Pancreas (tissue), 10 donors: ENCODE measurements around the gene ZNF784. TPM values are rescaled to one million over a fixed set of nuclear protein-coding genes. Genes with fewer than 3 reads are reported as not detected.

Experiments used
- ATAC-seq, 4 donors: fragments of 200-7000 bp; cut with Tn5 transposase; one replicate each; pipeline versions ENCODE4 v1.8.0 to v1.9.1; 2020; ENCODE audit warnings: mild to moderate bottlenecking in 4 of 4, moderate library complexity in 4 of 4
- DNase-seq, 6 donors: peaks; one replicate each; pipeline ENCODE4 v3.0.0-alpha.2; 2020
- FAIRE-seq: peaks from 2 replicates; lab custom pipeline; 2012; peaks lifted over from hg19 to GRCh38; lab: Jason Lieb, UNC
- H3K27ac ChIP-seq, 4 donors: fragments of 200-600 bp; sonication (generic); 1 replicate in 3 of 4; 2 replicates in 1 of 4; pipeline versions ENCODE4 v1.5.0 to v1.8.0; 2020
- H3K27me3 ChIP-seq, 4 donors: fragments of 200-600 bp; one replicate each; pipeline ENCODE4 v1.8.0; 2021
- H3K36me3 ChIP-seq, 3 donors: fragments of 200-600 bp; sonication (generic) in 1 of 3; one replicate each; pipeline versions ENCODE4 v1.5.0 to v1.8.0; 2020 to 2021
- H3K4me1 ChIP-seq, 3 donors: fragments of 200-600 bp; one replicate each; pipeline ENCODE4 v1.8.0; 2021
- H3K4me3 ChIP-seq, 4 donors: fragments of 200-600 bp; sonication (generic) in 2 of 4; one replicate each; pipeline versions ENCODE4 v1.5.0 to v1.8.0; 2020 to 2021
- H3K9me3 ChIP-seq, 4 donors: fragments of 200-600 bp; one replicate each; pipeline ENCODE4 v1.8.0; 2021
- CTCF ChIP-seq, 4 donors: fragments of 200-600 bp; sonication (generic) in 3 of 4; IDR thresholded peaks; one replicate each; pipeline versions ENCODE4 v1.5.0 to v1.8.0; 2021; ENCODE audit warnings: antibody characterized with exemption in 4 of 4
- WGBS, 2 donors: extraction: QIAGEN DNeasy Blood & Tissue Kit; methylation state at CpG; one replicate each; pipeline ENCODE4 v1.1.7; 2013; 5-methylcytosine and 5-hydroxymethylcytosine counted together
- intact Hi-C, 3 donors: fragments of 100-400 bp; cut with DNase I; formaldehyde crosslinking; loops; one replicate each; pipeline versions ENCODE4 v1.11.1 to v1.14.2; 2022
- polyA plus RNA-seq, 2 donors: library from polyadenylated mRNA; stranded (reverse); fragments of 200-250 nt; gene quantifications; one replicate each; pipeline ENCODE4 v1.2.3, GENCODE V29; 2013
- total RNA-seq, 6 donors: library from RNA; stranded (reverse); fragmentation: NEBNext Ultra II Directional in 4 of 6; extraction: Animal tissue kit (Norgen Biotek cat#: 25700) in 4 of 6; gene quantifications; one replicate each; pipeline versions ENCODE4 v1.2.1 to v1.2.4, GENCODE V29; 2021 to 2023
- donor health status: healthy with polysubstance abuse.
- donor health status: DM: no; HTN: no; CAD: no; lungs with moderate emphysema.
- donor health status: DM: no; HTN: no; CAD: no.
- donor health status: control.
- donor health status: control.
- donor health status: Bipolar disorder and iron deficiency.
- donor health status: DM: yes; HTN: yes; CAD: no.
- donor health status: DM: no; HTN: no; CAD: no.
- donor health status: DM: no; HTN: no; CAD: no.
- donor health status: DM: yes; HTN: yes; CAD: no.

ZNF784 gene
- total and polyA plus RNA-seq, 8 donors = 3.7 to 12.9 (median 5.1) TPM

GRCh38 chr19:55637534-55637933, 13.2 kb upstream of the ZNF784 start:
- Histone ChIP-seq H3K36me3 (no peaks in the 10 kb centered on the region), H3K27me3 (no peaks in the 10 kb centered on the region), H3K4me3 (no peak overlapping the region), H3K9me3 (no peaks in the 10 kb centered on the region), H3K27ac (no peak overlapping the region), H3K4me1 (peaks cover 8 to 22% (median 13%) of the 10 kb centered on the region in 3 donors)
- FAIRE-seq = no peak
- no peak for ATAC-seq
- TF ChIP-seq CTCF (IDR thresholded peaks at IDR 0.05) = no peak
- intact Hi-C loops = no loop called here
- WGBS, 2 donors = 67 to 75% methylated on average over 11 of the region's 11 CpGs
- DNase-seq = peak in 2 of 6 donors; percentile 37 to 49

GRCh38 chr19:55636723-55637122, 12.4 kb upstream of the ZNF784 start:
- FAIRE-seq = no peak
- 77 to 84% methylated on average over 4 of the region's 4 CpGs for WGBS, 2 donors
- Histone ChIP-seq H3K4me1 (peaks cover 8 to 22% (median 13%) of the 10 kb centered on the region in 3 donors), H3K4me3 (no peak overlapping the region), H3K27me3 (no peaks in the 10 kb centered on the region), H3K36me3 (no peaks in the 10 kb centered on the region), H3K9me3 (no peaks in the 10 kb centered on the region), H3K27ac (no peak overlapping the region)
- DNase-seq = peak in 2 of 6 donors; percentile 28 to 37
- no peak for ATAC-seq
- TF ChIP-seq CTCF (IDR thresholded peaks at IDR 0.05) = no peak
- intact Hi-C loops = no loop called here

- no peak for FAIRE-seq
- intact Hi-C loops = no loop called here
- no peaks in the 10 kb centered on the region for H3K36me3 ChIP-seq
- DNase-seq = peak in 2 of 6 donors; percentile 23 to 30
- no peaks in the 10 kb centered on the region for H3K9me3 ChIP-seq
- TF ChIP-seq CTCF (IDR thresholded peaks at IDR 0.05) = no peak
- H3K27ac ChIP-seq = peak overlapping the region in 3 of 4 donors; percentile 84 to 94 (median 92)
- no peaks in the 10 kb centered on the region for H3K27me3 ChIP-seq
- no peak for ATAC-seq
- 35 to 45% methylated on average over 7 of the region's 7 CpGs for WGBS, 2 donors
- H3K4me3 ChIP-seq = peak overlapping the region; percentile 66 to 99 (median 95)
- H3K4me1 ChIP-seq = peaks cover 8 to 22% (median 13%) of the 10 kb centered on the region in 3 donors
These were observed 11.6 kb upstream of the ZNF784 start for GRCh38 chr19:55635856-55636440.

- intact Hi-C loops = no loop called here
- Histone ChIP-seq H3K4me1 (peaks cover 8 to 20% (median 11%) of the 10 kb centered on the region in 3 donors), H3K27me3 (no peaks in the 10 kb centered on the region), H3K9me3 (no peaks in the 10 kb centered on the region), H3K27ac (peak overlapping the region; percentile 84 to 94 (median 92)), H3K4me3 (peak overlapping the region; percentile 66 to 99 (median 95)), H3K36me3 (no peaks in the 10 kb centered on the region)
- DNase-seq (peak in 2 of 6 donors; percentile 18 to 60), FAIRE-seq (no peak), ATAC-seq (no peak)
- WGBS, 2 donors = 2 to 3% methylated on average over 9 of the region's 9 CpGs
- no peak for TF ChIP-seq CTCF (IDR thresholded peaks at IDR 0.05)
These were observed 11.0 kb upstream of the ZNF784 start for GRCh38 chr19:55635334-55635717.

GRCh38 chr19:55633861-55634260, 9.5 kb upstream of the ZNF784 start:
- Histone ChIP-seq H3K27me3 (no peaks in the 10 kb centered on the region), H3K4me1 (peaks cover 0 to 15% (median 8%) of the 10 kb centered on the region in 3 donors), H3K9me3 (no peaks in the 10 kb centered on the region), H3K27ac (peak overlapping the region in 1 of 4 donors; percentile 84), H3K4me3 (no peak overlapping the region), H3K36me3 (no peaks in the 10 kb centered on the region)
- TF ChIP-seq CTCF (IDR thresholded peaks at IDR 0.05) = no peak
- intact Hi-C loops = loop anchor here in 2 of 3 donors (5.0 kb wide), 1 partner anchor 117 kb away; no protein-coding TSS in a partner anchor
- FAIRE-seq (no peak), ATAC-seq (no peak), DNase-seq (peak in 2 of 6 donors; percentile 27 to 29)
- WGBS, 2 donors = 78 to 79% methylated on average over 8 of the region's 8 CpGs
